NB4 (cell line): ENCODE measurements around the gene A1BG.

ENCODE experiments used
- DNase-seq: peaks from one replicate; pipeline ENCODE4 v3.0.0; 2010; ENCODE audit warnings: low read depth
- H3K4me3 ChIP-seq: one replicate; pipeline ENCODE4 v1.5.1; 2011; ENCODE audit warnings: mild to moderate bottlenecking, low read depth, low read length, moderate library complexity
- MYC ChIP-seq: IDR thresholded peaks from 2 replicates; pipeline ENCODE4 v1.6.1; 2011; ENCODE audit warnings: low read depth, low read length
- POLR2A ChIP-seq: IDR thresholded peaks from 2 replicates; pipeline ENCODE4 v1.6.1; 2011; ENCODE audit warnings: mild to moderate bottlenecking; ENCODE audit not compliant: insufficient read length; ENCODE audit errors: extremely low read depth
- TF ChIP-seq, protein P1 (sequence below): IDR thresholded peaks from 2 replicates; pipeline ENCODE4 v1.6.1; 2011; ENCODE audit warnings: low read depth, low read length
- TF ChIP-seq, protein P2 (sequence below): IDR thresholded peaks from one replicate; pipeline ENCODE4 v1.5.1; 2012; ENCODE audit warnings: low read depth, low read length

Gene A1BG

GRCh38 chr19:58304255-58304654, 49.0 kb downstream of the A1BG start:
- TF ChIP-seq POLR2A = no peak
- no peak for TF ChIP-seq MYC
- TF ChIP-seq, protein P1, sequence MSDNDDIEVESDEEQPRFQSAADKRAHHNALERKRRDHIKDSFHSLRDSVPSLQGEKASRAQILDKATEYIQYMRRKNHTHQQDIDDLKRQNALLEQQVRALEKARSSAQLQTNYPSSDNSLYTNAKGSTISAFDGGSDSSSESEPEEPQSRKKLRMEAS = no peak
- TF ChIP-seq, protein P2, sequence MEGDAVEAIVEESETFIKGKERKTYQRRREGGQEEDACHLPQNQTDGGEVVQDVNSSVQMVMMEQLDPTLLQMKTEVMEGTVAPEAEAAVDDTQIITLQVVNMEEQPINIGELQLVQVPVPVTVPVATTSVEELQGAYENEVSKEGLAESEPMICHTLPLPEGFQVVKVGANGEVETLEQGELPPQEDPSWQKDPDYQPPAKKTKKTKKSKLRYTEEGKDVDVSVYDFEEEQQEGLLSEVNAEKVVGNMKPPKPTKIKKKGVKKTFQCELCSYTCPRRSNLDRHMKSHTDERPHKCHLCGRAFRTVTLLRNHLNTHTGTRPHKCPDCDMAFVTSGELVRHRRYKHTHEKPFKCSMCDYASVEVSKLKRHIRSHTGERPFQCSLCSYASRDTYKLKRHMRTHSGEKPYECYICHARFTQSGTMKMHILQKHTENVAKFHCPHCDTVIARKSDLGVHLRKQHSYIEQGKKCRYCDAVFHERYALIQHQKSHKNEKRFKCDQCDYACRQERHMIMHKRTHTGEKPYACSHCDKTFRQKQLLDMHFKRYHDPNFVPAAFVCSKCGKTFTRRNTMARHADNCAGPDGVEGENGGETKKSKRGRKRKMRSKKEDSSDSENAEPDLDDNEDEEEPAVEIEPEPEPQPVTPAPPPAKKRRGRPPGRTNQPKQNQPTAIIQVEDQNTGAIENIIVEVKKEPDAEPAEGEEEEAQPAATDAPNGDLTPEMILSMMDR = no peak
- no peak for DNase-seq
- peak overlapping the region; percentile 92 for H3K4me3 ChIP-seq

DNA sequence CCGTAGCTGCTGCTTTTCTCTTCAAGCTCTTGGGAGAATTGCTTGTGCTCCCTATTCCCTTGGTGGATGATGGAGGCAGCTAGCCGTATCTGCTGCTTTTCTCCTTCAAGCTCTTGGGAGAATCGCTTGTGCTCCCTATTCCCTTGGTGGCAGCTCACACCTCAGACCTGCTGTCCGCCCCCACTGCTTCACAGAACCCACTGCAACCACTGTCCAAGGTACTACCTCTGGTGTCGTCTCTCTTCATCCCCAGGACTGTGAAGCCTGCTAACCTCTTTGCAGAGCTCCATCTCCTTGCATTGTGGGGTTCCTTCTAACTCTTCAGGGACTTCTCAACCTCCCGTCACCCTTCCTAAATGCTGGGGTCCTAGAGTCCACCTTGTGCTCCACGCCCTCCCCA, 52.7 kb downstream of the A1BG start:
- no peak for DNase-seq
- TF ChIP-seq, protein P2 = no peak
- TF ChIP-seq, protein P1 = no peak
- no peak for TF ChIP-seq POLR2A
- TF ChIP-seq MYC = no peak
- no peak overlapping the region for H3K4me3 ChIP-seq

DNA sequence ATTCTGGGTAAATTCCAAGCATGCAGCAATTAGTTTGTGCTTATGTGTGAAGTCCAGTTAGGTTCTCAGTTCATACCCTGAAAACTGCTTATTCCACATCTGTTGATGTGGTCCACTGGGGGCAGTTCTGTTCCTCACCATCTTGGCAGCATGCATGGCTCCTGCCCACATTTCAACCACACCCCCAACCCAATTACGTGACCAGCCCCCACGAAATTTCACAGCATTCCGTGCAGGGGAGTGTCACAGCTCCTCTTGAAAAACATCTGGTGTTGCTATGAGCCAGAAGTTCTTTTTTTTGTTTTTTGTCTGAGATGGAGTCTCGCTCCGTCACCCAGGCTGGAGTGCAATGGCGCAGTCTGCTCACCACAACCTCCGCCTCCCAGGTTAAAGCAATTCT, 57.2 kb downstream of the A1BG start:
- no peak for DNase-seq
- TF ChIP-seq, protein P2 = no peak
- TF ChIP-seq POLR2A (no peak), MYC (no peak)
- TF ChIP-seq, protein P1 = no peak
- no peak overlapping the region for H3K4me3 ChIP-seq
